Gastrocnemius medialis (tissue), 4 donors: ENCODE measurements around the gene TRIM63.

ENCODE experiments used
- CTCF ChIP-seq, 5 experiments: fragments of 450-650 bp in 3 of 5; fragments of 200-600 bp in 2 of 5; sonication (generic) in 2 of 5; IDR thresholded peaks in 4 of 5; conservative IDR thresholded peaks in 1 of 5; 1 replicate in 4 of 5; 2 replicates in 1 of 5; pipeline ENCODE4 v1.5.1; 2016 to 2019; ENCODE audit warnings: antibody characterized with exemption in 5 of 5, mild to moderate bottlenecking in 3 of 5, moderate library complexity in 3 of 5
- POLR2A ChIP-seq, 2 donors: fragments of 450-650 bp; IDR thresholded peaks; one replicate each; pipeline ENCODE4 v1.6.1; 2017; ENCODE audit warnings: antibody characterized with exemption in 2 of 2, mild to moderate bottlenecking in 2 of 2, moderate library complexity in 2 of 2

DNA sequence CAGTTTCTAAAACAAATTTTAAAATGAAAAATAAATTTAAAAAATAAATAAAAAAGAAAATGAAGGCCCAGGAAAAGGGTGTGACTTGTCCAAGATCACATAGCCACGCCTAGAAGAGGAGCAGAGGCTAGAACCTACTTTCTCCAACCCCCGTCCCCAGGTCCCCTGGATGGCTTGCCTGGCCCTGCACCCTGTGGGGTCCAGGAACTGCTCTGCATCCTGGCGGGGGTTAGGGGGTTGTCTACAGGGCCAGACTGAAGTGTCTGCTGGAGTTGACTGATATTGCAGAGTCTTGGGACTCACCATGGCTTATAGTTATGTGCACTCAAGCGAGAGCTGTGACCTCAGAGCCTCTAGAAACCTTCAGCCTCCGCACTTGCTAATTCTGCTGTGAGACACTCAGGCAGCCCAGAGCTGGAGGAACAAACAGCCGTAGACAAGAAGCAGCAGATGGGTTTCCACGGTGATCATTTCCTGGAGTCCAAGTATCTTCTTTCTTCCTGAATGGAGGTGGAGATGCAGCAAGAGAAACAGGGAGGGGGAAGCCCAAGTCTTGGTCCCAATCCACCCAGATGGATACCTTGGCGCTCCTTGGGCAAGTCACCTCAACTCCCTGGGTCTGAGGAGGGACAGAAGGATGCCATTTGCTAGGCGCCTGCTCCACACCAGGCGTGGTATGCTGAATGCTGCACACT is 51.0 kb downstream of the TRIM63 start:
- no peak for TF ChIP-seq CTCF (IDR thresholded peaks at IDR 0.05 in 4 of 5, conservative IDR thresholded peaks at IDR 0.05 in 1 of 5)
- no peak for TF ChIP-seq POLR2A (IDR thresholded peaks at IDR 0.05)
